GM12878 (cell line): ENCODE results near the gene PMM2.
A peak's percentile ranks its signal among the peaks of the same experiment; 100 is the strongest.

ENCODE experiments used
- CEBPB ChIP-seq, 2 experiments: fragments of 150-350 bp in 1 of 2; IDR thresholded peaks; 2 replicates each; pipeline ENCODE4 v1.6.1; 2012 to 2014; ENCODE audit warnings: low read depth in 2 of 2, low read length in 2 of 2, borderline replicate concordance in 1 of 2, inconsistent platforms in 1 of 2
- CHD4 ChIP-seq: fragments of 200-600 bp; sonication (generic); IDR thresholded peaks from 2 replicates; pipeline ENCODE4 v1.6.1; 2016; ENCODE audit warnings: mild to moderate bottlenecking
- EZH2 ChIP-seq: IDR thresholded peaks from 2 replicates; pipeline ENCODE4 v1.6.1; 2012; ENCODE audit warnings: low read depth, mild to moderate bottlenecking, control low read depth, inconsistent platforms, low read length, borderline replicate concordance; ENCODE audit not compliant: control insufficient read depth
- FOXM1 ChIP-seq: IDR thresholded peaks from 2 replicates; pipeline ENCODE4 v1.6.1; 2012; ENCODE audit warnings: low read depth, mild to moderate bottlenecking, inconsistent platforms, low read length, moderate library complexity
- NFYB ChIP-seq: IDR thresholded peaks from 2 replicates; pipeline ENCODE4 v1.6.1; 2011; ENCODE audit warnings: low read depth, mild to moderate bottlenecking, low read length, improper control_type of control experiment, moderate library complexity; ENCODE audit not compliant: insufficient read depth
- POLR2A ChIP-seq: IDR thresholded peaks from 2 replicates; pipeline ENCODE4 v1.6.1; 2011; ENCODE audit warnings: low read depth, mild to moderate bottlenecking, low read length
- POLR2AphosphoS5 ChIP-seq: IDR thresholded peaks from 2 replicates; pipeline ENCODE4 v1.6.1; 2011; ENCODE audit warnings: mild to moderate bottlenecking, low read length, inconsistent platforms
- USF1 ChIP-seq: IDR thresholded peaks from 2 replicates; pipeline ENCODE4 v1.6.1; 2011; ENCODE audit warnings: borderline replicate concordance, low read depth, mild to moderate bottlenecking, moderate library complexity, mixed read lengths, low read length; ENCODE audit not compliant: insufficient read depth; ENCODE audit errors: extremely low read length
- YY1 ChIP-seq: IDR thresholded peaks from 2 replicates; pipeline ENCODE4 v1.6.1; 2011; ENCODE audit warnings: low read depth, mild to moderate bottlenecking, low read length
- TF ChIP-seq, protein P1 (sequence below), 3 experiments: IDR thresholded peaks in 2 of 3; conservative IDR thresholded peaks in 1 of 3; 2 replicates each; pipeline ENCODE4 v1.5.1; 2011; ENCODE audit warnings: low read depth in 3 of 3, low read length in 3 of 3, mild to moderate bottlenecking in 3 of 3, control low read depth in 2 of 3, moderate library complexity in 2 of 3, inconsistent platforms in 1 of 3, mixed read lengths in 1 of 3; ENCODE audit not compliant: control insufficient read depth in 2 of 3, insufficient read depth in 1 of 3; ENCODE audit errors: extremely low read depth in 1 of 3
- TF ChIP-seq, protein P2 (sequence below): IDR thresholded peaks from 2 replicates; pipeline ENCODE4 v1.6.1; 2012; ENCODE audit warnings: mild to moderate bottlenecking, low read depth, low read length
- TF ChIP-seq, protein P3 (sequence below): fragments of 450-650 bp; IDR thresholded peaks from 2 replicates; pipeline ENCODE4 v1.6.1; 2017; ENCODE audit warnings: mild to moderate bottlenecking

DNA sequence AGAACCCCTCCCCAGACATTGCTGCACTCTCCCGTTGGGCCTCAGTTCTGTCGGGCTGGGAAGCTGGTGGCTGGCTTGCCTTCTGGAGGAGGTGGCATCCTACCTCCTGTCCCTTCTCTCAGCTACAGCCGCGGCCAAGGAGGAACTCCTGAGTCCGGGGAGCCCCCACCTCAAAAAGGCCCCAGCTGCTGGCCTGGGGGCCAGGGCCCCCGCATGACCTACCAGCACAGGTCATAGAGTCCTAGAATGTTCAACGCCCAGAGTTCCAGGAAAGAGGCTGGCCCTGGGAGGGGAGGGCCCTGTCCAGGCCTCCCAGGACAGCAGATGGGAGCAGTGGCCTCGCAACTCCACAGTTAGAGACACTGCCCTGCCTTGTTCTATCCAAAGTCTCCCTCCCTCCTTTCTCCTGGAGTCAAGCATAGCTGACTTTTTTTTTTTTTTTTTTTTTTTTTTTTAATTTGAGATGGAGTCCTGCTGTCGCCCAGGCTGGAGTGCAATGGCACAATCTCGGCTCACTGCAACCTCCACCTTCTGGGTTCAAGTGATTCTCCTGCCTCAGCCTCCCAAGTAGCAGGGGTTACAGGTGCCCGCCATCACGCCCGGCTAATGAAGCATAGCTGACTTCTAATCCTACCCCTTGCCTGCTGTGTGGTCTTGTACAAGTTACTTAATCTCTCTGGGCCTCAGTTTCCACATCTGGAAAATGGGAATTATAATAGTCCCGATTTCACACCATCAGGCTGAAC lies 64.1 kb downstream of the PMM2 start:
- TF ChIP-seq CHD4: no peak
- TF ChIP-seq, protein P1, sequence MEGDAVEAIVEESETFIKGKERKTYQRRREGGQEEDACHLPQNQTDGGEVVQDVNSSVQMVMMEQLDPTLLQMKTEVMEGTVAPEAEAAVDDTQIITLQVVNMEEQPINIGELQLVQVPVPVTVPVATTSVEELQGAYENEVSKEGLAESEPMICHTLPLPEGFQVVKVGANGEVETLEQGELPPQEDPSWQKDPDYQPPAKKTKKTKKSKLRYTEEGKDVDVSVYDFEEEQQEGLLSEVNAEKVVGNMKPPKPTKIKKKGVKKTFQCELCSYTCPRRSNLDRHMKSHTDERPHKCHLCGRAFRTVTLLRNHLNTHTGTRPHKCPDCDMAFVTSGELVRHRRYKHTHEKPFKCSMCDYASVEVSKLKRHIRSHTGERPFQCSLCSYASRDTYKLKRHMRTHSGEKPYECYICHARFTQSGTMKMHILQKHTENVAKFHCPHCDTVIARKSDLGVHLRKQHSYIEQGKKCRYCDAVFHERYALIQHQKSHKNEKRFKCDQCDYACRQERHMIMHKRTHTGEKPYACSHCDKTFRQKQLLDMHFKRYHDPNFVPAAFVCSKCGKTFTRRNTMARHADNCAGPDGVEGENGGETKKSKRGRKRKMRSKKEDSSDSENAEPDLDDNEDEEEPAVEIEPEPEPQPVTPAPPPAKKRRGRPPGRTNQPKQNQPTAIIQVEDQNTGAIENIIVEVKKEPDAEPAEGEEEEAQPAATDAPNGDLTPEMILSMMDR (IDR thresholded peaks at IDR 0.05 in 2 of 3, conservative IDR thresholded peaks at IDR 0.05 in 1 of 3; ENCODE audit: control insufficient read depth in 2 of 3, extremely low read depth in 1 of 3, insufficient read depth in 1 of 3, low read depth in 3 of 3, low read length in 3 of 3): no peak
- TF ChIP-seq POLR2A: peak; percentile 48
- TF ChIP-seq FOXM1: no peak
- no peak for TF ChIP-seq POLR2AphosphoS5
- no peak for TF ChIP-seq CEBPB (IDR thresholded peaks at IDR 0.05; ENCODE audit: borderline replicate concordance in 1 of 2, low read depth in 2 of 2, low read length in 2 of 2)
- no peak for TF ChIP-seq USF1
- TF ChIP-seq EZH2: no peak
- TF ChIP-seq, protein P2, sequence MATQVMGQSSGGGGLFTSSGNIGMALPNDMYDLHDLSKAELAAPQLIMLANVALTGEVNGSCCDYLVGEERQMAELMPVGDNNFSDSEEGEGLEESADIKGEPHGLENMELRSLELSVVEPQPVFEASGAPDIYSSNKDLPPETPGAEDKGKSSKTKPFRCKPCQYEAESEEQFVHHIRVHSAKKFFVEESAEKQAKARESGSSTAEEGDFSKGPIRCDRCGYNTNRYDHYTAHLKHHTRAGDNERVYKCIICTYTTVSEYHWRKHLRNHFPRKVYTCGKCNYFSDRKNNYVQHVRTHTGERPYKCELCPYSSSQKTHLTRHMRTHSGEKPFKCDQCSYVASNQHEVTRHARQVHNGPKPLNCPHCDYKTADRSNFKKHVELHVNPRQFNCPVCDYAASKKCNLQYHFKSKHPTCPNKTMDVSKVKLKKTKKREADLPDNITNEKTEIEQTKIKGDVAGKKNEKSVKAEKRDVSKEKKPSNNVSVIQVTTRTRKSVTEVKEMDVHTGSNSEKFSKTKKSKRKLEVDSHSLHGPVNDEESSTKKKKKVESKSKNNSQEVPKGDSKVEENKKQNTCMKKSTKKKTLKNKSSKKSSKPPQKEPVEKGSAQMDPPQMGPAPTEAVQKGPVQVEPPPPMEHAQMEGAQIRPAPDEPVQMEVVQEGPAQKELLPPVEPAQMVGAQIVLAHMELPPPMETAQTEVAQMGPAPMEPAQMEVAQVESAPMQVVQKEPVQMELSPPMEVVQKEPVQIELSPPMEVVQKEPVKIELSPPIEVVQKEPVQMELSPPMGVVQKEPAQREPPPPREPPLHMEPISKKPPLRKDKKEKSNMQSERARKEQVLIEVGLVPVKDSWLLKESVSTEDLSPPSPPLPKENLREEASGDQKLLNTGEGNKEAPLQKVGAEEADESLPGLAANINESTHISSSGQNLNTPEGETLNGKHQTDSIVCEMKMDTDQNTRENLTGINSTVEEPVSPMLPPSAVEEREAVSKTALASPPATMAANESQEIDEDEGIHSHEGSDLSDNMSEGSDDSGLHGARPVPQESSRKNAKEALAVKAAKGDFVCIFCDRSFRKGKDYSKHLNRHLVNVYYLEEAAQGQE: no peak
- TF ChIP-seq NFYB: no peak
- TF ChIP-seq, protein P3, sequence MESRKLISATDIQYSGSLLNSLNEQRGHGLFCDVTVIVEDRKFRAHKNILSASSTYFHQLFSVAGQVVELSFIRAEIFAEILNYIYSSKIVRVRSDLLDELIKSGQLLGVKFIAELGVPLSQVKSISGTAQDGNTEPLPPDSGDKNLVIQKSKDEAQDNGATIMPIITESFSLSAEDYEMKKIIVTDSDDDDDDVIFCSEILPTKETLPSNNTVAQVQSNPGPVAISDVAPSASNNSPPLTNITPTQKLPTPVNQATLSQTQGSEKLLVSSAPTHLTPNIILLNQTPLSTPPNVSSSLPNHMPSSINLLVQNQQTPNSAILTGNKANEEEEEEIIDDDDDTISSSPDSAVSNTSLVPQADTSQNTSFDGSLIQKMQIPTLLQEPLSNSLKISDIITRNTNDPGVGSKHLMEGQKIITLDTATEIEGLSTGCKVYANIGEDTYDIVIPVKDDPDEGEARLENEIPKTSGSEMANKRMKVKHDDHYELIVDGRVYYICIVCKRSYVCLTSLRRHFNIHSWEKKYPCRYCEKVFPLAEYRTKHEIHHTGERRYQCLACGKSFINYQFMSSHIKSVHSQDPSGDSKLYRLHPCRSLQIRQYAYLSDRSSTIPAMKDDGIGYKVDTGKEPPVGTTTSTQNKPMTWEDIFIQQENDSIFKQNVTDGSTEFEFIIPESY: no peak
- no peak for TF ChIP-seq YY1
